Measurements from ENCODE around the gene TWIST2. TPM values are rescaled to one million over a fixed set of nuclear protein-coding genes. Genes with fewer than 3 reads are reported as not detected.

Gene TWIST2
- total RNA-seq, 2 donors from 2014 or later: 6.2 to 26.1 TPM

GRCh38 chr2:238954841-238955591 lies 107.1 kb downstream of the TWIST2 start:
- DNase-seq (ENCODE audit: low spot score): peak; percentile 47
- H3K27me3 ChIP-seq: no peaks in the 10 kb centered on the region
- H3K36me3 ChIP-seq: no peaks in the 10 kb centered on the region
- H3K4me3 ChIP-seq: no peak overlapping the region
- H3K4me1 ChIP-seq: no peaks in the 10 kb centered on the region
- H3K9me3 ChIP-seq: no peaks in the 10 kb centered on the region
- no peak overlapping the region for H3K27ac ChIP-seq
- TF ChIP-seq, protein P1, sequence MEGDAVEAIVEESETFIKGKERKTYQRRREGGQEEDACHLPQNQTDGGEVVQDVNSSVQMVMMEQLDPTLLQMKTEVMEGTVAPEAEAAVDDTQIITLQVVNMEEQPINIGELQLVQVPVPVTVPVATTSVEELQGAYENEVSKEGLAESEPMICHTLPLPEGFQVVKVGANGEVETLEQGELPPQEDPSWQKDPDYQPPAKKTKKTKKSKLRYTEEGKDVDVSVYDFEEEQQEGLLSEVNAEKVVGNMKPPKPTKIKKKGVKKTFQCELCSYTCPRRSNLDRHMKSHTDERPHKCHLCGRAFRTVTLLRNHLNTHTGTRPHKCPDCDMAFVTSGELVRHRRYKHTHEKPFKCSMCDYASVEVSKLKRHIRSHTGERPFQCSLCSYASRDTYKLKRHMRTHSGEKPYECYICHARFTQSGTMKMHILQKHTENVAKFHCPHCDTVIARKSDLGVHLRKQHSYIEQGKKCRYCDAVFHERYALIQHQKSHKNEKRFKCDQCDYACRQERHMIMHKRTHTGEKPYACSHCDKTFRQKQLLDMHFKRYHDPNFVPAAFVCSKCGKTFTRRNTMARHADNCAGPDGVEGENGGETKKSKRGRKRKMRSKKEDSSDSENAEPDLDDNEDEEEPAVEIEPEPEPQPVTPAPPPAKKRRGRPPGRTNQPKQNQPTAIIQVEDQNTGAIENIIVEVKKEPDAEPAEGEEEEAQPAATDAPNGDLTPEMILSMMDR (IDR thresholded peaks at IDR 0.05): no peak

- Histone ChIP-seq H3K27me3 (no peaks in the 10 kb centered on the region), H3K9me3 (no peaks in the 10 kb centered on the region)
- TF ChIP-seq, protein P1 (IDR thresholded peaks at IDR 0.05): no peak
These were observed 108.0 kb downstream of the TWIST2 start for GRCh38 chr2:238955648-238956531.

DNA sequence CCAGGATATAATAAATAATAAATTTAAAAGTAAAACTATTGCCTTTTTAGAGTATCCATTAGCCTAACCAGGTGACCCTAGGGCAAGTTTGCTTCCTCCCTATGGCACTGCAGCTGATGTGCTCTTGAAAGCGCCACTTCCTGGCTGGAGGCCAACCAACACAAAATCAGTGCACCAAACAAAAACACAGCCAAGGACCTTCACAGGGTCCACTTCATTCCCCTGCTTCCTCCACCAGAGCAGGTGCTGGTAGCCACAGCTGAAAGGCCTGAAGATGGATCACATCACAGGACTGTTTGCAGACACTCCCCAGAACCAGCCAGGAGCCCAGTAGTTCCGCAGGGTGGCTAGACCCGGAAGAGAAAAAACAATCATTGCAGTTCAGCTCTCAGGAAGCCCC lies 108.8 kb downstream of the TWIST2 start:
- Histone ChIP-seq H3K9me3 (no peaks in the 10 kb centered on the region), H3K4me3 (no peak overlapping the region), H3K4me1 (no peaks in the 10 kb centered on the region), H3K27ac (no peak overlapping the region), H3K27me3 (no peaks in the 10 kb centered on the region), H3K36me3 (no peaks in the 10 kb centered on the region)
- TF ChIP-seq, protein P1 (IDR thresholded peaks at IDR 0.05): no peak
- no peak for DNase-seq (ENCODE audit: low spot score)

More at GRCh38 chr2:238955648-238956531, 108.0 kb downstream of the TWIST2 start:
- DNase-seq (ENCODE audit: low spot score): peak; percentile 18
- Histone ChIP-seq H3K36me3 (no peaks in the 10 kb centered on the region), H3K4me1 (no peaks in the 10 kb centered on the region), H3K27ac (no peak overlapping the region), H3K4me3 (no peak overlapping the region)

Measured in right atrium auricular region (tissue), 2 donors.